ENCODE results near the gene SLN. TPM values are rescaled to one million over a fixed set of nuclear protein-coding genes. Genes with fewer than 3 reads are reported as not detected.

SLN gene
- total and polyA plus RNA-seq, 10 of the 15 experiments (the other 5 are each of a cell fraction or from before 2014, with no cell fraction given), result 0.39 TPM; not detected in 9

DNA sequence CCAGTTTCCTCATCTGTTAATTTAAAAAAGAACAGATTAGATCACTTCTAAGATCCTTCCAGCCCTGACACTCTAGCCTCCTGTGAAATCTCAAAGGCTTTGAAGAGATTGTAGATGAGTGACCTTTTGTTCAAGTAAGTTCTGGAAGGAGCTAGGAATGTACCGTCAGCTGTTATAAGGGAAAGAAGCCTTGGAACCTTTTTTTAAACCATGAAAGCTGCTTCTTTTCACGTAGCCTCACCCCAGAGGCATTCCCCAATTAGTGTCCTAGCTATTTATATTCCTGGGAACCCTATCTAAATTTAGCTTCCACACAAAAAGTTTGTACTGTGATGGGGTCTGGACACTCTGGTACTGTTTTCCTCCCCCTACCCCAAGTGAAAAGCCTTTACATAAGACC lies 35.8 kb upstream of the SLN start (continued):
- TF ChIP-seq ZZZ3 (IDR thresholded peaks at IDR 0.05; ENCODE audit: control insufficient read depth, insufficient read length, low read depth), result no peak
- no peak for TF ChIP-seq SIN3A (IDR thresholded peaks at IDR 0.05; ENCODE audit: low read depth, low read length)
- TF ChIP-seq MTA3 (IDR thresholded peaks at IDR 0.05; ENCODE audit: borderline replicate concordance, low read length), result no peak
- TF ChIP-seq NBN (IDR thresholded peaks at IDR 0.05), result no peak

DNA sequence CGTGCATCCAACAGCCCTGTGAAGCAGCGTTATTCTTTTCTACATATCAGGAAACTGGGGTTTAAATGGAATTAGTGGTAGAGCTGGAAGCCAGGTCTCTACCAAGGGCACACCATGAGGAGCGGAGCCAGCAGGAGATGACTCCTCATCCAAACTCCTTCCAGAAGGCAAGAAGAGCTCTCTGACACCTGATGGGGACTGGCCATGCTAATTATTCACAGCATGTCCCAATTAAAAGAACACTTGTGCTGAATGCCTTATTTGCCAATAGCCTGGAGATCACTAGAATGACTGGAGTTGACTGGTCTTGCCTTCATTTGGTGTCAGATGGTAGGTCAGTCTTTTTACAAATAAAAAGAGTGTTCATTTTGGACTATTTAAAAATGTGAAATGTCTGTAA lies 32.9 kb upstream of the SLN start:
- Histone ChIP-seq H3K9ac (ENCODE audit: control insufficient read depth, insufficient read depth, low read length) (no peak overlapping the region), H3K4me1 (ENCODE audit: control insufficient read depth, insufficient read depth, low read length) (no peaks in the 10 kb centered on the region), H3K27ac (ENCODE audit: control insufficient read depth, insufficient read depth) (no peak overlapping the region), H3K9me3 (replicated peaks; ENCODE audit: control insufficient read depth, insufficient read depth, low read length) (no peaks in the 10 kb centered on the region), H3K4me2 (ENCODE audit: control insufficient read depth, insufficient read depth) (no peak overlapping the region), H2AFZ (ENCODE audit: control insufficient read depth, low read depth, low read length) (no peak overlapping the region), H4K20me1 (ENCODE audit: control insufficient read depth, insufficient read depth) (no peaks in the 10 kb centered on the region), H3K36me3 (ENCODE audit: control insufficient read depth in 2 of 2, insufficient read depth in 2 of 2, low read length in 1 of 2) (no peaks in the 10 kb centered on the region), H3K79me2 (ENCODE audit: control insufficient read depth, insufficient read depth, low read length) (no peaks in the 10 kb centered on the region), H3K27me3 (replicated peaks in 1 of 2; ENCODE audit: control insufficient read depth in 2 of 2, insufficient read depth in 2 of 2, low read length in 1 of 2) (no peaks in the 10 kb centered on the region; a peak in 1 of 4 replicates), H3K4me3 (no peak overlapping the region)
- ATAC-seq (no peak), FAIRE-seq (no peak), DNase-seq (ENCODE audit: low read depth, low spot score) (no peak)
- intact Hi-C loops (cut with micrococcal nuclease; ENCODE audit: unreplicated experiment), result no loop called here
- no TSS peak for BruUV-seq (replicated peaks)
- RAD21 ChIA-PET (ENCODE audit: unreplicated experiment), result no interaction called here
- in situ Hi-C loops (cut with MboI), result loop anchor here (5.0 kb wide), 1 partner anchor 153 kb away; no protein-coding TSS in a partner anchor
- SMC1A ChIA-PET (ENCODE audit: uncharacterized antibody, unreplicated experiment), result interaction anchor here (1.0 to 2.5 kb wide), 3 partner anchors 11 to 145 kb away, joined by 3 to 7 read pairs (median 3); no protein-coding TSS in a partner anchor
- WGBS (ENCODE audit: insufficient coverage, insufficient replicate concordance, low lambda C conversion rate, missing lambda C conversion rate), result 20% methylated on average over 3 of the region's 3 CpGs
- TF ChIP-seq NR2F1 (conservative IDR thresholded peaks at IDR 0.05), result no peak
- POLR2A ChIA-PET, result no interaction called here
- CTCF ChIA-PET, result interaction anchor here (0.6 to 7.2 kb wide), 6 partner anchors 12 to 153 kb away, joined by 3 to 44 read pairs (median 8); no protein-coding TSS in a partner anchor

DNA sequence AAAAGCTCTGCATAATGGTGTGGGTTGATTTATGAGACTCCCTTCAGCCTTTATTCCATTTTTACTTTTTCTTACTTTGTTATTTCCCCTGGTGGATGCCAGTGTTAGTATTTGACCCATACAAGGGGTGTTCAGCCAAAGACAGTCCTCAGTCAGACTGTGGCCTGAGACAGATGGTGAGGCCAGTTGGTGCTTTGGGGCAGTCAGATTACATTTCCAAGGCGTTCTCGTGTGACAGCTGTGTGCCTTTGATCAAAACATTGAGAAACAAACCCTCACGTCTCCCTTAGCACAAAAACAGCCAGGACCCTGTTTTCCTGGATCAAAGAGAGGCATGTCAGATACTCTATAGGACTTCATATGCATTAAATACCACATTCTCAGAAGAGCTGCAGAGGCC lies 31.3 kb upstream of the SLN start:
- Histone ChIP-seq H3K27ac (ENCODE audit: control insufficient read depth, insufficient read depth) (no peak overlapping the region), H3K9me3 (replicated peaks; ENCODE audit: control insufficient read depth, insufficient read depth, low read length) (no peaks in the 10 kb centered on the region), H3K79me2 (ENCODE audit: control insufficient read depth, insufficient read depth, low read length) (no peaks in the 10 kb centered on the region), H3K36me3 (ENCODE audit: control insufficient read depth in 2 of 2, insufficient read depth in 2 of 2, low read length in 1 of 2) (no peaks in the 10 kb centered on the region), H3K4me2 (ENCODE audit: control insufficient read depth, insufficient read depth) (no peak overlapping the region), H3K9ac (ENCODE audit: control insufficient read depth, insufficient read depth, low read length) (no peak overlapping the region), H3K27me3 (replicated peaks in 1 of 2; ENCODE audit: control insufficient read depth in 2 of 2, insufficient read depth in 2 of 2, low read length in 1 of 2) (no peaks in the 10 kb centered on the region; a peak in 1 of 4 replicates), H3K4me3 (no peak overlapping the region), H2AFZ (ENCODE audit: control insufficient read depth, low read depth, low read length) (no peak overlapping the region), H3K4me1 (ENCODE audit: control insufficient read depth, insufficient read depth, low read length) (no peaks in the 10 kb centered on the region), H4K20me1 (ENCODE audit: control insufficient read depth, insufficient read depth) (no peaks in the 10 kb centered on the region)
- no peak for ATAC-seq
- BruUV-seq (replicated peaks), result no TSS peak
- POLR2A ChIA-PET, result no interaction called here
- FAIRE-seq, result no peak
- RAD21 ChIA-PET (ENCODE audit: unreplicated experiment), result interaction anchor here (0.6 to 3.0 kb wide), 2 partner anchors 12 to 155 kb away, joined by 3 to 13 read pairs; no protein-coding TSS in a partner anchor
- in situ Hi-C loops (cut with MboI), result loop anchor here (5.0 kb wide), 1 partner anchor 154 kb away; no protein-coding TSS in a partner anchor
- SMC1A ChIA-PET (ENCODE audit: uncharacterized antibody, unreplicated experiment), result interaction anchor here (0.9 to 1.8 kb wide), 8 partner anchors 11 to 183 kb away, joined by 3 to 4 read pairs (median 3); no protein-coding TSS in a partner anchor
- 11% methylated on average over 3 of the region's 3 CpGs for WGBS (ENCODE audit: insufficient coverage, insufficient replicate concordance, low lambda C conversion rate, missing lambda C conversion rate)
- intact Hi-C loops (cut with micrococcal nuclease; ENCODE audit: unreplicated experiment), result no loop called here
- CTCF ChIA-PET, result interaction anchor here (0.7 to 7.2 kb wide), 9 partner anchors 10 to 496 kb away, joined by 3 to 96 read pairs (median 4); no protein-coding TSS in a partner anchor
- no peak for DNase-seq (ENCODE audit: low read depth, low spot score)
- no peak for TF ChIP-seq KLF5 (IDR thresholded peaks at IDR 0.05; ENCODE audit: partially characterized antibody)
- TF ChIP-seq SIX5 (IDR thresholded peaks at IDR 0.05; ENCODE audit: low read depth, low read length, severe bottlenecking), result no peak
- TF ChIP-seq PAX8 (IDR thresholded peaks at IDR 0.05), result no peak
- no peak for TF ChIP-seq ZSCAN29 (IDR thresholded peaks at IDR 0.05)
- TF ChIP-seq ZNF217 (IDR thresholded peaks at IDR 0.05), result no peak
- TF ChIP-seq, protein P1, sequence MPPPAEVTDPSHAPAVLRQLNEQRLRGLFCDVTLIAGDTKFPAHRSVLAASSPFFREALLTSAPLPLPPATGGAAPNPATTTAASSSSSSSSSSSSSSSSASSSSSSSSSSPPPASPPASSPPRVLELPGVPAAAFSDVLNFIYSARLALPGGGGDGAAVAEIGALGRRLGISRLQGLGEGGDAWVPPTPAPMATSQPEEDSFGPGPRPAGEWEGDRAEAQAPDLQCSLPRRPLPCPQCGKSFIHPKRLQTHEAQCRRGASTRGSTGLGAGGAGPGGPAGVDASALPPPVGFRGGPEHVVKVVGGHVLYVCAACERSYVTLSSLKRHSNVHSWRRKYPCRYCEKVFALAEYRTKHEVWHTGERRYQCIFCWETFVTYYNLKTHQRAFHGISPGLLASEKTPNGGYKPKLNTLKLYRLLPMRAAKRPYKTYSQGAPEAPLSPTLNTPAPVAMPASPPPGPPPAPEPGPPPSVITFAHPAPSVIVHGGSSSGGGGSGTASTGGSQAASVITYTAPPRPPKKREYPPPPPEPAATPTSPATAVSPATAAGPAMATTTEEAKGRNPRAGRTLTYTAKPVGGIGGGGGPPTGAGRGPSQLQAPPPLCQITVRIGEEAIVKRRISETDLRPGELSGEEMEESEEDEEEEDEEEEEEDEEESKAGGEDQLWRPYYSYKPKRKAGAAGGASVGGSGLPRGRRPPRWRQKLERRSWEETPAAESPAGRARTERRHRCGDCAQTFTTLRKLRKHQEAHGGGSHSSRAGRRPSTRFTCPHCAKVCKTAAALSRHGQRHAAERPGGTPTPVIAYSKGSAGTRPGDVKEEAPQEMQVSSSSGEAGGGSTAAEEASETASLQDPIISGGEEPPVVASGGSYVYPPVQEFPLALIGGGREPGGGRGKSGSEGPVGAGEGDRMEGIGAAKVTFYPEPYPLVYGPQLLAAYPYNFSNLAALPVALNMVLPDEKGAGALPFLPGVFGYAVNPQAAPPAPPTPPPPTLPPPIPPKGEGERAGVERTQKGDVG (CRISPR knock-in tag; IDR thresholded peaks at IDR 0.05), result no peak
- no peak for TF ChIP-seq ZNF274 (IDR thresholded peaks at IDR 0.05; ENCODE audit: insufficient read depth, insufficient read length)
- no peak for TF ChIP-seq SIN3A (IDR thresholded peaks at IDR 0.05; ENCODE audit: low read depth, low read length)
- no peak for TF ChIP-seq ZNF622 (IDR thresholded peaks at IDR 0.05)
- TF ChIP-seq RELA (IDR thresholded peaks at IDR 0.05; ENCODE audit: borderline replicate concordance, partially characterized antibody), result no peak
- TF ChIP-seq PAX5 (IDR thresholded peaks at IDR 0.05; ENCODE audit: borderline replicate concordance, low read depth, low read length), result no peak
- no peak for TF ChIP-seq FOXK2 (IDR thresholded peaks at IDR 0.05)

Measured in GM12878 (cell line).